ENCODE measurements around the gene WFDC6.

The WFDC6 gene

DNA sequence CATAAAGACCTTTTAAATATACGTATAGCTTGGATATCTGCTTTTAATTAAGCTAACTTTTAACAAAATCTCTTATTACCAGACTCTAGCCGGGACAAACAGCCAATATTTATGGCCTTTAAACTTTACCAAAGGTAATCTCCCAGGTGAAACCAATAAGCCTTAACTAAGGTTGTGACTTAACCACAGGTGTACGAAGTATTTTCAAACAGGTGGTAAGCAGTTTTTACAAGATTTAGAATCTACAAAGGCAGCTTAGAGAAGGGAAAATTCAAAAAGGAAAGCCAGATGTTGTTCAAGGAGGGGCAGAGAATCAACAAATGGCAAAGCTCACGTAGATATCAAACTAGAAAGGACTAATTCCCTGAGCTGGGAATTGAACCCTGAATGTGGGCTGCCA lies 53.9 kb downstream of the WFDC6 start:
- H3K4me2 ChIP-seq (ENCODE audit: low read length): no peak overlapping the region
- no peaks in the 10 kb centered on the region for H3K9me2 ChIP-seq (replicated peaks; ENCODE audit: control insufficient read depth, low read length)
- no peaks in the 10 kb centered on the region for H4K20me1 ChIP-seq (ENCODE audit: control insufficient read depth, insufficient read depth, low read depth, low read length)
- no peak for TF ChIP-seq EZH2phosphoT487 (IDR thresholded peaks at IDR 0.05; ENCODE audit: borderline replicate concordance, low read length)
- TF ChIP-seq, protein P1, sequence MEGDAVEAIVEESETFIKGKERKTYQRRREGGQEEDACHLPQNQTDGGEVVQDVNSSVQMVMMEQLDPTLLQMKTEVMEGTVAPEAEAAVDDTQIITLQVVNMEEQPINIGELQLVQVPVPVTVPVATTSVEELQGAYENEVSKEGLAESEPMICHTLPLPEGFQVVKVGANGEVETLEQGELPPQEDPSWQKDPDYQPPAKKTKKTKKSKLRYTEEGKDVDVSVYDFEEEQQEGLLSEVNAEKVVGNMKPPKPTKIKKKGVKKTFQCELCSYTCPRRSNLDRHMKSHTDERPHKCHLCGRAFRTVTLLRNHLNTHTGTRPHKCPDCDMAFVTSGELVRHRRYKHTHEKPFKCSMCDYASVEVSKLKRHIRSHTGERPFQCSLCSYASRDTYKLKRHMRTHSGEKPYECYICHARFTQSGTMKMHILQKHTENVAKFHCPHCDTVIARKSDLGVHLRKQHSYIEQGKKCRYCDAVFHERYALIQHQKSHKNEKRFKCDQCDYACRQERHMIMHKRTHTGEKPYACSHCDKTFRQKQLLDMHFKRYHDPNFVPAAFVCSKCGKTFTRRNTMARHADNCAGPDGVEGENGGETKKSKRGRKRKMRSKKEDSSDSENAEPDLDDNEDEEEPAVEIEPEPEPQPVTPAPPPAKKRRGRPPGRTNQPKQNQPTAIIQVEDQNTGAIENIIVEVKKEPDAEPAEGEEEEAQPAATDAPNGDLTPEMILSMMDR (IDR thresholded peaks at IDR 0.05; ENCODE audit: low read depth, low read length, poor library complexity, severe bottlenecking): no peak
- H3K27me3 ChIP-seq (ENCODE audit: control insufficient read depth, low read length): peaks cover 22% of the 10 kb centered on the region
- no peaks in the 10 kb centered on the region for H3K36me3 ChIP-seq (ENCODE audit: control insufficient read depth, low read length)
- no peak overlapping the region for H3K4me3 ChIP-seq (ENCODE audit: low read length)
- no peaks in the 10 kb centered on the region for H3K9me3 ChIP-seq (ENCODE audit: control insufficient read depth, insufficient read depth, low read length)
- H3F3A ChIP-seq (ENCODE audit: control insufficient read depth, insufficient read depth): no peaks in the 10 kb centered on the region
- H3K79me2 ChIP-seq (ENCODE audit: control insufficient read depth, low read length): no peaks in the 10 kb centered on the region
- H3K27ac ChIP-seq (ENCODE audit: low read depth, low read length): no peak overlapping the region
- H3K4me1 ChIP-seq (ENCODE audit: control insufficient read depth, low read length): no peaks in the 10 kb centered on the region

DNA sequence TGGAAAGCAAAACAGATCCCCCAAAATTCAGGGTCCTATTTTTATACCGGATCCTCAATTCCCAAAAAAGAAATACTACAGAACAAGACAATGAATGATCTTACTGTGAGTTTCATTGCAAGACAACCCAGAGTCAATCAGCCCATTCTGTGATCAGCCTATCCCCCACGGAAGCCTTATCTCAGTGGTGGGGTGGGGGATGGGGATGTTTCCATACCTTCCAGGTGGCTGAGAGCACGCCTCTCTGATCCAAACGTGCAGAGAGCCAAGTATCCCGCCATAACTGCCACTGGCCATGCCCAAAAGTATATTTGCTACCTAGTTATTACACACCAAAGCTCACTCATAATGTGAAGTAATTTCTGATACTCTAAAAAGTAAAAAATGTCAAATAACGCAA lies 54.6 kb downstream of the WFDC6 start:
- H3K9me3 ChIP-seq (ENCODE audit: control insufficient read depth, insufficient read depth, low read length): no peaks in the 10 kb centered on the region
- H3K4me3 ChIP-seq (ENCODE audit: low read length): no peak overlapping the region
- no peak overlapping the region for H3K4me2 ChIP-seq (ENCODE audit: low read length)
- H3K79me2 ChIP-seq (ENCODE audit: control insufficient read depth, low read length): no peaks in the 10 kb centered on the region
- no peak for TF ChIP-seq EZH2phosphoT487 (IDR thresholded peaks at IDR 0.05; ENCODE audit: borderline replicate concordance, low read length)
- TF ChIP-seq, protein P1 (IDR thresholded peaks at IDR 0.05; ENCODE audit: low read depth, low read length, poor library complexity, severe bottlenecking): no peak
- peaks cover 25% of the 10 kb centered on the region for H3K27me3 ChIP-seq (ENCODE audit: control insufficient read depth, low read length)
- no peaks in the 10 kb centered on the region for H3K4me1 ChIP-seq (ENCODE audit: control insufficient read depth, low read length)
- H3K27ac ChIP-seq (ENCODE audit: low read depth, low read length): no peak overlapping the region
- H3K36me3 ChIP-seq (ENCODE audit: control insufficient read depth, low read length): no peaks in the 10 kb centered on the region
- no peaks in the 10 kb centered on the region for H4K20me1 ChIP-seq (ENCODE audit: control insufficient read depth, insufficient read depth, low read depth, low read length)
- H3F3A ChIP-seq (ENCODE audit: control insufficient read depth, insufficient read depth): no peaks in the 10 kb centered on the region
- H3K9me2 ChIP-seq (replicated peaks; ENCODE audit: control insufficient read depth, low read length): no peaks in the 10 kb centered on the region

All from DOHH2 (cell line).